ENCODE results near the gene CPLANE1.

The CPLANE1 gene

GRCh38 chr5:37133939-37134338 lies 115.2 kb downstream of the CPLANE1 start:
- no peaks in the 10 kb centered on the region for H3K4me1 ChIP-seq (ENCODE audit: control insufficient read depth, insufficient read depth, low read length, poor library complexity, severe bottlenecking)
- H3K4me3 ChIP-seq (ENCODE audit: insufficient read depth, low read depth, low read length, poor library complexity, severe bottlenecking) = no peak overlapping the region
- no peak for DNase-seq
- H3K27me3 ChIP-seq (replicated peaks; ENCODE audit: control insufficient read depth, insufficient read depth, low read length, poor library complexity, severe bottlenecking) = no peaks in the 10 kb centered on the region
- H3K9me3 ChIP-seq (ENCODE audit: control insufficient read depth, low read length) = no peaks in the 10 kb centered on the region
- H3K36me3 ChIP-seq (ENCODE audit: control insufficient read depth, insufficient read depth, low read length) = no peaks in the 10 kb centered on the region
- no peak overlapping the region for H3K27ac ChIP-seq (ENCODE audit: insufficient read depth, low read length, poor library complexity, severe bottlenecking)

GRCh38 chr5:37132646-37133045 lies 116.5 kb downstream of the CPLANE1 start:
- Histone ChIP-seq H3K9me3 (ENCODE audit: control insufficient read depth, low read length) (no peaks in the 10 kb centered on the region), H3K27me3 (replicated peaks; ENCODE audit: control insufficient read depth, insufficient read depth, low read length, poor library complexity, severe bottlenecking) (no peaks in the 10 kb centered on the region), H3K36me3 (ENCODE audit: control insufficient read depth, insufficient read depth, low read length) (no peaks in the 10 kb centered on the region), H3K27ac (ENCODE audit: insufficient read depth, low read length, poor library complexity, severe bottlenecking) (no peak overlapping the region), H3K4me3 (ENCODE audit: insufficient read depth, low read depth, low read length, poor library complexity, severe bottlenecking) (no peak overlapping the region), H3K4me1 (ENCODE audit: control insufficient read depth, insufficient read depth, low read length, poor library complexity, severe bottlenecking) (no peaks in the 10 kb centered on the region)
- DNase-seq = no peak

- Histone ChIP-seq H3K27ac (ENCODE audit: insufficient read depth, low read length, poor library complexity, severe bottlenecking) (no peak overlapping the region), H3K27me3 (replicated peaks; ENCODE audit: control insufficient read depth, insufficient read depth, low read length, poor library complexity, severe bottlenecking) (no peaks in the 10 kb centered on the region), H3K4me3 (ENCODE audit: insufficient read depth, low read depth, low read length, poor library complexity, severe bottlenecking) (no peak overlapping the region), H3K4me1 (ENCODE audit: control insufficient read depth, insufficient read depth, low read length, poor library complexity, severe bottlenecking) (no peaks in the 10 kb centered on the region), H3K36me3 (ENCODE audit: control insufficient read depth, insufficient read depth, low read length) (no peaks in the 10 kb centered on the region), H3K9me3 (ENCODE audit: control insufficient read depth, low read length) (no peaks in the 10 kb centered on the region)
- no peak for DNase-seq
Observed at GRCh38 chr5:37121465-37121864, 127.7 kb downstream of the CPLANE1 start.

- Histone ChIP-seq H3K9me3 (ENCODE audit: control insufficient read depth, low read length) (no peaks in the 10 kb centered on the region), H3K27me3 (replicated peaks; ENCODE audit: control insufficient read depth, insufficient read depth, low read length, poor library complexity, severe bottlenecking) (no peaks in the 10 kb centered on the region), H3K4me3 (ENCODE audit: insufficient read depth, low read depth, low read length, poor library complexity, severe bottlenecking) (no peak overlapping the region), H3K4me1 (ENCODE audit: control insufficient read depth, insufficient read depth, low read length, poor library complexity, severe bottlenecking) (no peaks in the 10 kb centered on the region), H3K36me3 (ENCODE audit: control insufficient read depth, insufficient read depth, low read length) (no peaks in the 10 kb centered on the region), H3K27ac (ENCODE audit: insufficient read depth, low read length, poor library complexity, severe bottlenecking) (no peak overlapping the region)
- DNase-seq = no peak
Observed at GRCh38 chr5:37121027-37121426, 128.1 kb downstream of the CPLANE1 start.

GRCh38 chr5:37120270-37120669 lies 128.9 kb downstream of the CPLANE1 start:
- Histone ChIP-seq H3K36me3 (ENCODE audit: control insufficient read depth, insufficient read depth, low read length) (no peaks in the 10 kb centered on the region), H3K9me3 (ENCODE audit: control insufficient read depth, low read length) (no peaks in the 10 kb centered on the region), H3K27me3 (replicated peaks; ENCODE audit: control insufficient read depth, insufficient read depth, low read length, poor library complexity, severe bottlenecking) (no peaks in the 10 kb centered on the region), H3K4me1 (ENCODE audit: control insufficient read depth, insufficient read depth, low read length, poor library complexity, severe bottlenecking) (no peaks in the 10 kb centered on the region), H3K27ac (ENCODE audit: insufficient read depth, low read length, poor library complexity, severe bottlenecking) (no peak overlapping the region), H3K4me3 (ENCODE audit: insufficient read depth, low read depth, low read length, poor library complexity, severe bottlenecking) (no peak overlapping the region)
- no peak for DNase-seq

GRCh38 chr5:37116359-37116758 lies 132.8 kb downstream of the CPLANE1 start:
- Histone ChIP-seq H3K9me3 (ENCODE audit: control insufficient read depth, low read length) (no peaks in the 10 kb centered on the region), H3K4me3 (ENCODE audit: insufficient read depth, low read depth, low read length, poor library complexity, severe bottlenecking) (no peak overlapping the region), H3K36me3 (ENCODE audit: control insufficient read depth, insufficient read depth, low read length) (no peaks in the 10 kb centered on the region), H3K27ac (ENCODE audit: insufficient read depth, low read length, poor library complexity, severe bottlenecking) (no peak overlapping the region), H3K27me3 (replicated peaks; ENCODE audit: control insufficient read depth, insufficient read depth, low read length, poor library complexity, severe bottlenecking) (no peaks in the 10 kb centered on the region), H3K4me1 (ENCODE audit: control insufficient read depth, insufficient read depth, low read length, poor library complexity, severe bottlenecking) (peaks cover 5% of the 10 kb centered on the region)
- no peak for DNase-seq

GRCh38 chr5:37112383-37112991 lies 136.7 kb downstream of the CPLANE1 start:
- H3K27ac ChIP-seq (ENCODE audit: insufficient read depth, low read length, poor library complexity, severe bottlenecking) = no peak overlapping the region
- no peaks in the 10 kb centered on the region for H3K27me3 ChIP-seq (replicated peaks; ENCODE audit: control insufficient read depth, insufficient read depth, low read length, poor library complexity, severe bottlenecking)
- H3K9me3 ChIP-seq (ENCODE audit: control insufficient read depth, low read length) = no peaks in the 10 kb centered on the region
- H3K36me3 ChIP-seq (ENCODE audit: control insufficient read depth, insufficient read depth, low read length) = no peaks in the 10 kb centered on the region
- H3K4me1 ChIP-seq (ENCODE audit: control insufficient read depth, insufficient read depth, low read length, poor library complexity, severe bottlenecking) = peaks cover 5% of the 10 kb centered on the region
- no peak for DNase-seq
- H3K4me3 ChIP-seq (ENCODE audit: insufficient read depth, low read depth, low read length, poor library complexity, severe bottlenecking) = no peak overlapping the region

GRCh38 chr5:37111426-37112382 lies 137.5 kb downstream of the CPLANE1 start:
- Histone ChIP-seq H3K36me3 (ENCODE audit: control insufficient read depth, insufficient read depth, low read length) (no peaks in the 10 kb centered on the region), H3K27me3 (replicated peaks; ENCODE audit: control insufficient read depth, insufficient read depth, low read length, poor library complexity, severe bottlenecking) (no peaks in the 10 kb centered on the region), H3K4me1 (ENCODE audit: control insufficient read depth, insufficient read depth, low read length, poor library complexity, severe bottlenecking) (peaks cover 5% of the 10 kb centered on the region), H3K4me3 (ENCODE audit: insufficient read depth, low read depth, low read length, poor library complexity, severe bottlenecking) (peak overlapping the region; percentile 39), H3K27ac (ENCODE audit: insufficient read depth, low read length, poor library complexity, severe bottlenecking) (no peak overlapping the region), H3K9me3 (ENCODE audit: control insufficient read depth, low read length) (no peaks in the 10 kb centered on the region)
- no peak for DNase-seq

- H3K9me3 ChIP-seq (ENCODE audit: control insufficient read depth, low read length) = no peaks in the 10 kb centered on the region
- H3K27me3 ChIP-seq (replicated peaks; ENCODE audit: control insufficient read depth, insufficient read depth, low read length, poor library complexity, severe bottlenecking) = no peaks in the 10 kb centered on the region
- no peaks in the 10 kb centered on the region for H3K36me3 ChIP-seq (ENCODE audit: control insufficient read depth, insufficient read depth, low read length)
- DNase-seq = no peak
- H3K4me3 ChIP-seq (ENCODE audit: insufficient read depth, low read depth, low read length, poor library complexity, severe bottlenecking) = no peak overlapping the region
- H3K4me1 ChIP-seq (ENCODE audit: control insufficient read depth, insufficient read depth, low read length, poor library complexity, severe bottlenecking) = peaks cover 5% of the 10 kb centered on the region
- no peak overlapping the region for H3K27ac ChIP-seq (ENCODE audit: insufficient read depth, low read length, poor library complexity, severe bottlenecking)
Observed at GRCh38 chr5:37110135-37110534, 139.0 kb downstream of the CPLANE1 start.

- Histone ChIP-seq H3K4me3 (ENCODE audit: insufficient read depth, low read depth, low read length, poor library complexity, severe bottlenecking) (no peak overlapping the region), H3K4me1 (ENCODE audit: control insufficient read depth, insufficient read depth, low read length, poor library complexity, severe bottlenecking) (peaks cover 5% of the 10 kb centered on the region), H3K27me3 (replicated peaks; ENCODE audit: control insufficient read depth, insufficient read depth, low read length, poor library complexity, severe bottlenecking) (no peaks in the 10 kb centered on the region), H3K36me3 (ENCODE audit: control insufficient read depth, insufficient read depth, low read length) (no peaks in the 10 kb centered on the region), H3K9me3 (ENCODE audit: control insufficient read depth, low read length) (no peaks in the 10 kb centered on the region), H3K27ac (ENCODE audit: insufficient read depth, low read length, poor library complexity, severe bottlenecking) (no peak overlapping the region)
- no peak for DNase-seq
Observed at GRCh38 chr5:37109338-37109737, 139.8 kb downstream of the CPLANE1 start.

Data from effector memory CD4-positive, alpha-beta T cell (primary cell).